Middle frontal gyrus (tissue), 1 donor: Measurements from ENCODE around the gene LCN6.

Experiments used
- DNase-seq: peaks from one replicate; pipeline ENCODE4 v3.0.0-alpha.2; 2015; ENCODE audit warnings: low spot score; ENCODE audit errors: extremely low spot score

The LCN6 gene

DNA sequence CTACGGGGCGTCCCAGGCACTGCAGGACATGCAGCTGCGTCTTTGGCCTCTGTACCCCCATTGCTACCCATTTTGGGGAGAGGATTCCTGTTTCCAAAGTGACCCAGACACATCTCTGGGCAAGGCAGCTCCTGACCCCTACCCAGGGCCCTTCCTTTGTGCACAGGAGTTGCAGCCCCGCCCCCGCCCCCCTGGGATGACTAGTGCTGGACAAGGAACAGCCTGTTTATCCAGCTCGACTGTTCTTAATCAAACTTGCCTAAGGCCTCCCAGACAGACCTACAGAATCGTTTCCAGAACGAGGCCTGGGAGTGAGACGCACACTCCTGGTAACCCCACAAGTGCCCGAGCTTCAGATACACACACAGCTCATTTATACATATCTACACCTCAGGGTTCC is 22.7 kb downstream of the LCN6 start:
- no peak for DNase-seq

- no peak for DNase-seq
Observed at GRCh38 chr9:136724772-136725171, 23.6 kb downstream of the LCN6 start.

DNA sequence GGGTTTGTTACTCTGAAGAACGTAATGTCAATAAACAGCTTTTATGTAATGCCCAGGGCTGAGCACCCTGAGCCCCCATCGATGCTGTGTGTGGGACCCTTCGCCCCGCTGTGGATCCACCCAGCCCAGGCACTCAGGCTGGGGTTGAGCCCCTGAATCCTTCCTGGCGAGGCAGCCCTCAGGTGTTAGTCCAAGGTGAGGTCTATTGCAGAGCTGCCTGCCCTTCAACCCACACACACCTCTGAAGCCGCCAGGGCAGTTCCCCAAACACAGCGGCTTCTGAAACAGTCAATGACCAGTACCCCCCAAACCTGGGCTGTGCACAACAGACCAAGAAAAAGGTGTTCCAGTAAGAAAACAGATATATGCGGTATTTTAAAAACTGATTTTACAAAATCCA is 24.3 kb downstream of the LCN6 start:
- no peak for DNase-seq

DNA sequence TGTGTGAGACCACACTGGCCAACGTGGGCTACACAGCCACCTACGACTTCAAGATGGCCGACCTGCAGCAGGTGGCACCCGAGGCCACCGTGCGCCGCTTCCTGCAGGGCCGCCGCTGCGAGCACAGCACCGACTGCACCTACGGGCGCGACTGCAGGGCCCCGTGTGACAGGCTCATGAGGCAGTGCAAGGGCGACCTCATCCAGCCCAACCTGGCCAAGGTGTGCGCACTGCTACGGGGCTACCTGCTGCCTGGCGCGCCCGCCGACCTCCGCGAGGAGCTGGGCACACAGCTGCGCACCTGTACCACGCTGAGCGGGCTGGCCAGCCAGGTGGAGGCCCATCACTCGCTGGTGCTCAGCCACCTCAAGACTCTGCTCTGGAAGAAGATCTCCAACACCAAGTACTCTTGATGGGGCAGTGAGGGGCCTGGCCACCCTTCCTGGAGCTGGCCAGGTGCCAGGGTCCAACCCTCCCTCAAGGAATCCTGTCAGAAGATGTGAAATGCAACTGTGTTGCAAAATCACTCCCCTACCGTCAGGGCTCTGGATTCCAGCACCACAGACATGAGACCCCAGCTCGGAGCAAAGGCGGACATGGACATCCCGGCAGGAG is 24.9 kb downstream of the LCN6 start:
- DNase-seq: no peak

DNA sequence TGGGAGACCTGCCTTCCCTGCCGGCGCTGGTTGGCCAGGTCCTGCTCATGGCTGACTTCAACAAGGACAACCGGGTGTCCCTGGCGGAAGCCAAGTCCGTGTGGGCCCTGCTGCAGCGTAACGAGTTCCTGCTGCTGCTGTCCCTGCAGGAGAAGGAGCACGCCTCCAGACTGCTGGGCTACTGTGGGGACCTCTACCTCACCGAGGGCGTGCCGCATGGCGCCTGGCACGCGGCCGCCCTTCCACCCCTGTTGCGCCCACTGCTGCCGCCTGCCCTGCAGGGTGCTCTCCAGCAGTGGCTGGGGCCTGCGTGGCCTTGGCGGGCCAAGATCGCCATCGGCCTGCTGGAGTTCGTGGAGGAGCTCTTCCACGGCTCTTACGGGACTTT is 25.4 kb downstream of the LCN6 start:
- DNase-seq: no peak

GRCh38 chr9:136722093-136722968 is 26.0 kb downstream of the LCN6 start:
- DNase-seq: no peak

DNA sequence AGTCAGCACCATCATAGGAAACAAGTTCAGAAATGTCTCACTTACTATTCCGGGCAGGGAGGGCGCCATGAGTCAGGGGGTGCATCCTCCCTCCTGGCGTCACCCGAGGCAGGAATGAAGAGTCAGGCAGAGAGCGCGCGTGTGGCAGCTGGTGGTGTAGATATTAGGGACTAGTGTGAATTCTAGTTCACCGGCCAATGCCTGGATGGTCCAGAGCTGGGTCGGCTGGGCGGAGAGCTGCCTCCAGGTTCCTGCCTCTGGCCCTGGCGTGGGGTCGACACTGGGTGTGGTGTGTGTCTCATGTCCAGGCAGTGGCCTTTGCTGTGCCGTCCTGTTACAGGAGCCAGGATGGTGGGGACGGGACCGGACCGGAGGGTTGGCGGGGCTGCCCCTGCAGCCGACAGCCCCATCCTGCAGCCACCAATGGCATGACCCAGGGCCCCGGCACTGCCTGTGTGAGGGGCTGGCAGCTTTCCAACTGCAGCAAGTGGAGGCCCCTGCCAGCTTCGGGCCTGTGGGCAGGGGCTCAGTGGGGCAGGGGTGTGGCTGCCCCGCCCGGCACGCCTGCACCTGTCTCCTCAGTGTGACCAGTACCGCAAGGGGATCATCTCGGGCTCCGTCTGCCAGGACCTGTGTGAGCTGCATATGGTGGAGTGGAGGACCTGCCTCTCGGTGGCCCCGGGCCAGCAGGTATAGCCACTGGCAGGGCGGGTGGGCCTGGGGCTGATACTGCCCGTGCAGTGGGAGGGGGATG is 26.8 kb downstream of the LCN6 start:
- DNase-seq: no peak

DNA sequence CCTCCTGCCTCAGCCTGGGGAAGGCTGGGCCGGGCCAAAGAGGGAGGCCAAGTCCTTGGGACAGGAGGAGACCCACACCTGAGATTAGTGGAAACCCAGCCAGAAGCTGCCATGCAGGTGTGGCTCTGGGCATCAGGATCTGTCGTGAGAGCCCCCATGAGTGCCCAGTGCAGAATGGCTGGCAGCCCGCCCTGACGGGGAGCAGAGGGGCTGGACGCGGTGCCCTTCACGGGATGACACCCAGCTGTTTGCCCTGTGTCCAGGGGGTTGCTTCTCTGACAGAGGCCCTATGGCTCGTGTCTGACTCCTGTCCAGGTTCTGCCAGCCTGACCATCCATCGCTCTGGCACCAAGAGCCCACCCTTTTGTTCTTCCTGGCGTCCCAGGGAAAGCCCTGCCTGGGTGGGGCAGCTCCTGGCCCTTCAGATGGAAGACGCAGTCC is 27.4 kb downstream of the LCN6 start:
- DNase-seq: no peak

DNA sequence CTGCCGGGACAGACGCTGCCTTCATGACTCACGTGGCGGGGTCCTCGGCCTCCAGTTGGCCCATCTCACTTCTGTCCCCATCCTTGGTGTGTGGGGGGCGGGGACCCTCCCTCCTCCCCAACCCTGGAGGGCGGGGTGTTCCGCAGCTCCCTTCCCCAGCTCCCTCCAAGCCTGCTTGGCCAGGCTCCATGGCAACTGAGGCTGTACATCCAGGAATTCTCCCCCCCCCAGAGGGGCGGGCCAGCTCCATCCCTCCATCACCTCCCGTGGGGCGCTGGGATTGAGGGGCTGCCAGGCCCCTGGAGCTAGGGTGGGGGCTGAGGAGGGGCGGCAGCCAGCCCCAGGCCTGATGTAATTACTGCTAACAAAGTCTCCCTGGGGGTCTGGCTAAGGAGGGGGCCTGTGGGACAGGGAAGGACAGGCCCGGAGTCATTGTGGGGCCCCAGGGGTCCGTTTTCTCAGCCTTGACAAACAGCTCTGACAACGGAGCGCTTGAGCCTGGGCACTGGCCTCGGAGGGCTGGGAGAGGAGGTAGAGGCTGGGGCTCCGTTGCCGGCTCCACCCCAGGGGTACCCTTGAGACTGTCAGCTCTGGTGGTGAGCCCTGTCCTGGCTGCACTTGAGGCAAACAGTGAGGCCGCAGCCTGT is 28.0 kb downstream of the LCN6 start:
- no peak for DNase-seq

DNA sequence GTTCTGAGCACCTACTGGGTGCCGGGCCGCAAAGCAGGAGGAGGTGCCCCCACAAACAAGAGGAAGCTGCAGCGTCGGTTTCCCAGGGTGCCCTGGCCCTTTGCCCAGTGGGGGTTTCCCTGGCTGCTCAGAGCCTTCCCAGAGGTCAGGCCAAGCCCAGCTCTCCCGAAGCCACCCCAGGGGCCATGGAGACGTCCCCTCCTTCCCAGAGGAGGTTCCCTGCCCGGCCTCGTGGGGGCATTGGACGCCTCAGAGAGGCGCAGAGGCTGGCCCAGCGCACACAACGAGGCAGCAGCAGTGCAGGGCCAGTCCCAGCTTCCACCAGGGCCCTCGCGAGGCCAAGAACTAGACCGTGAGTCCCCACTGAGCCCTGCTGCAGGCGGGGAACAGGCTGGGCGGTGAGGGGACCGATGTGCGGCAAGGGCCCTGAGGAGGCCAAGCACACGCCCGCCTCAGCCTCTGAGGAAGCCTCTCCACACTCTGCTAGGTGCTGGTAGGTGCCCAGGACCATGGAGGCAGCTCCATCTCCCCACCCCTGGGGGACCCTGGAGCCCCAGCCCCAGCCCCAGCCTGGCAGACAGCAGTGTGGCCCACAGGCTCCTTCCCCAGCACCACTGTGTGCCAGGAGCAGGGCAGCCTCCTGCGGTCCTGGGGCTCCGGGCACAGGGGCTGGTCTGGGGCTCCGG is 29.0 kb downstream of the LCN6 start:
- DNase-seq: no peak

DNA sequence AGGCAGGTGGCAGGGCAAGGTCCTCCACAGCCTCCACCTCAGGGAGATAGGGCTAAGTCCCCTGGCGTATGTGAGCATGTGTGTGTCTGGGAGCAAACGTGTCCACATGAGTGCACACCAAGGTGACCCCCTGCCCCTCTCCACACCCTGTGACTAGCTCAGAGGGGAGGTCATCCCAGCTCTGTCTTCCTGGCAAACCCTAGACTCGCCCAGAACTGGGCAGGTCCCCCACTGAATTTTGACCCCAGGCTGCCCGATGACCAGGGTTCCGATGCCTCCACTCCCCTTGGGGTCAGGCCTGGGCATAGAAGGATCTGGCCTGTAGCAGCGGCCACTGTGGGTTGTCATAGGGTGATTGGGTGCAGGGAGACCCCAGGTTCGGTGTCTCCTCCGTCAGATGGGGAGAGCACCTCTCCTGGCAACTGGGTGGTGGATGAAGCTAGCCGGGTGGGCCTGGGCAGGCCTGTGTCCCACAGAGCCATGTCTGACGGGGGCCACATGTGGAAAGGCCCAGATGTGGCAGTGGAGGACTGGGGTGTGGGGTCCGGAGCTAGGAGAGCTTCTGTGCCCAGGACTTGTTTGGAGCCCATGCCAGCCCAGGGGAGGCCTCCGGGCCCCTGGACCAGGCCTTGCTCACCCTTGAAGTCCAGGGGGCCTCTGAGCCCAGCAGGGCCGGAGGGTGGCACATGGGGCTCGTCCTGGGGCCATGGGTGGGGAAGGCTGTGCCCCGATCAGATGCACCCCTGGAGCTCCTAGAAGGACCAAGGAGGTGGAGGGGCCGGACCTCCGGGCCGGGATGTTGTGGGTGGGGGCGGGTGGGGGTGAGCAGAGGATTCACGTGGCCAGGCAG is 29.8 kb downstream of the LCN6 start:
- DNase-seq: no peak

GRCh38 chr9:136717399-136717798 is 30.9 kb downstream of the LCN6 start:
- no peak for DNase-seq

GRCh38 chr9:136714893-136715274 is 33.4 kb downstream of the LCN6 start:
- no peak for DNase-seq

- no peak for DNase-seq
Observed at GRCh38 chr9:136714096-136714892, 34.0 kb downstream of the LCN6 start.

DNA sequence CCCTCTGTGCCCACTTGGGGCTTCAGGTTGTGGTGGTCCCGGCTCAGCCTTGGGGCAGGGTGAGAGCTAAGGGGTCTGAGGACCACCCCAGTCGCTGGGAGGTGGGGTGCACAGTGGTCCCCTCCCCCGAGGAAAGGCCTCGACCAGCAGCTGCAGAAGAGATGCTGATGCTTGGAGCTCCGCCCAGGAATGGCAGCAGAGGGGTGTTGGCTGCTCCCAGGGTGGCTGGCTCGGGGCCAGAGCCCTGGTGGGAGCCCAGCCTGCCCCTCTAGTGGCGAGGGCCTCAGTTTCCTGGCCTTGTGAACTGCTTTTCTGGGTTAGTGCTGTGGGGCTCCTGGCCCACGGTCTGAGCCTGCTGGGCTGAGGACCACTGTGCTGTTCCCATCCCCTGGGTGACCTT is 34.8 kb downstream of the LCN6 start:
- no peak for DNase-seq

DNA sequence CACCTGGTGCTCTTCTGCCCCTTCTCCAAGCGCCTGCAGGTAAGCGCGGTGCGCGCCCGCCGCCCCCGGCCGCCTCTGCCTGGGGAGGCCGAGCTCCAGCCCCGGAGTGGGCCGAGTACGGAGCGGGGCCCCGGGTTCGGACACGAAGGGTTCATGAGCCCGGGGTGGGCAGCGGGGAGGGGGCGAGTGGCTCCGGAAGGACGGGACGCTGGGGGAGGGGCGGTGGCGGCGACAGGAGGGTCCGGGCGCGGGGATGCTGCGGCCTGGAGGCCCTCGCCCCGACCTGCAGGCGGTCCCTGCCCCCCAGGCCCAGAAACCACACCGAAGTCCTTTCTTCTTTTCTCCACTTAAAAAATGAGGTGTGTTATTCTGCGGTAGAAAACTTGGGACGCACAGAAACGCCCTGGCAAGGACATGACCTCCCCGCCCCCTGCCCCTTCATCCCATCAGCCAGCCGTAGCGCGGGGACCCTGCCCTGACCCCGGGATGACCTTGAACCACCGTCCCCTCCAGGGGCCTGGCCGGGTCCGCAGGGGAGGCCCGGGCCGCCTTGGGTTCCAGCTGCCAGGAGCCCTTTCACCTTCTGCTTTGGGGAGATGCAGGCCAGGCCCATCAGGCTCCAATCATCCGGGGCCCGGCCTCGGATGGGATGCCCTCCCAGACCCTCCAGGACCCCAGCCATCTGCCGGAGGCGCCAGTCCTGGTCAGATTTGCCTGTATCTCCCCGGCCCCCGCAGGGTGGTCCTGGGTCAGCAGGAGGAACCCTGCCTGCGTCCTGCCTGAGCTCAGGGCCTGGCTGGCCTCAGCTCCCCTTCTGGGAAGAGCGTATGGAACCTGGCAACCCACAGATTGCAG is 35.4 kb downstream of the LCN6 start:
- DNase-seq: no peak

- no peak for DNase-seq
Observed at GRCh38 chr9:136711751-136712689, 36.3 kb downstream of the LCN6 start, which contains the start of gene DIPK1B. TSS of gene DIPK1B (plus strand) at chr9:136712572. CDS start at chr9:136712666, 94 bp downstream.
